GM20000 (cell line): ENCODE results near the gene TGFB2.

Experiments used
- DNase-seq: peaks from one replicate; pipeline ENCODE4 v3.0.0; 2012; ENCODE audit warnings: low spot score
- TF ChIP-seq, protein P1 (sequence below): IDR thresholded peaks from 2 replicates; pipeline ENCODE4 v1.5.1; 2012; ENCODE audit warnings: mild to moderate bottlenecking, control low read depth; ENCODE audit errors: extremely low read depth, missing control alignments

Gene TGFB2

DNA sequence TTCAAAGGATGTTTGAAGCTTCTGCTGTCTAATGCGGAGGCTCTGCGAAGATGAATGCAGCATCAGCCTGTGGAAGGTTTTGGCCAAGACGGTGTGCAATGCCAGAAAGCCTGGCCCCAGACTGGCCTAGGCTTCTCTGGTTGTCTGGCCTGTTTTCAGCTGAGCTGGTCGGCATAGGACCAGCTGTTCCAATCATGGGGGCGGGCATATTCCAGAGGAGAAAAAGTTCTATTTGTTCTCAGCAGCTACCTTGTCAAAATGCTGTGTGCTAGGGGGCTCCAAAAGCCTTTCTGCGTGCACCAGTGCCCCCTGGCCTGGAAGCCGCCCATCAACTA is 57.6 kb downstream of the TGFB2 start:
- TF ChIP-seq, protein P1, sequence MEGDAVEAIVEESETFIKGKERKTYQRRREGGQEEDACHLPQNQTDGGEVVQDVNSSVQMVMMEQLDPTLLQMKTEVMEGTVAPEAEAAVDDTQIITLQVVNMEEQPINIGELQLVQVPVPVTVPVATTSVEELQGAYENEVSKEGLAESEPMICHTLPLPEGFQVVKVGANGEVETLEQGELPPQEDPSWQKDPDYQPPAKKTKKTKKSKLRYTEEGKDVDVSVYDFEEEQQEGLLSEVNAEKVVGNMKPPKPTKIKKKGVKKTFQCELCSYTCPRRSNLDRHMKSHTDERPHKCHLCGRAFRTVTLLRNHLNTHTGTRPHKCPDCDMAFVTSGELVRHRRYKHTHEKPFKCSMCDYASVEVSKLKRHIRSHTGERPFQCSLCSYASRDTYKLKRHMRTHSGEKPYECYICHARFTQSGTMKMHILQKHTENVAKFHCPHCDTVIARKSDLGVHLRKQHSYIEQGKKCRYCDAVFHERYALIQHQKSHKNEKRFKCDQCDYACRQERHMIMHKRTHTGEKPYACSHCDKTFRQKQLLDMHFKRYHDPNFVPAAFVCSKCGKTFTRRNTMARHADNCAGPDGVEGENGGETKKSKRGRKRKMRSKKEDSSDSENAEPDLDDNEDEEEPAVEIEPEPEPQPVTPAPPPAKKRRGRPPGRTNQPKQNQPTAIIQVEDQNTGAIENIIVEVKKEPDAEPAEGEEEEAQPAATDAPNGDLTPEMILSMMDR, result no peak
- DNase-seq, result no peak

DNA sequence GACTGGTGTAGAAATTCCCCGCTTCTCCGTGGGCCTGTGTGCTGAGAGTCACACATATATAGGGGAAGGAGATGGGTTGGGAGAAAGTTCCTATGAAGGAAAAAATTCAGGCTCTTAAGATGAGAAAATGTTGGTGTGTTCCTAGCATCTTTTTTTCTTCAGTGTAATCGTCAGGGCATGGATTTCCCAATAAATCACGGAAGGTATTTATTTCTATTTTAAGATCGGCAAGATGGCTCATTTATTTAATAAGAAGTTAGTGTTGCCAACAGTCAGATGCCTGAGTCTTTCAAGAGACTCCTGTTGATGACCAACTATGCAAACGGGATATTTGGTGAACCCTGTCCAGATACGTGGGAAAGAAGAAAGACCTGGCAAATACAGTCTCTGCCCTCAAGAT is 58.2 kb downstream of the TGFB2 start:
- TF ChIP-seq, protein P1, result no peak
- no peak for DNase-seq

DNA sequence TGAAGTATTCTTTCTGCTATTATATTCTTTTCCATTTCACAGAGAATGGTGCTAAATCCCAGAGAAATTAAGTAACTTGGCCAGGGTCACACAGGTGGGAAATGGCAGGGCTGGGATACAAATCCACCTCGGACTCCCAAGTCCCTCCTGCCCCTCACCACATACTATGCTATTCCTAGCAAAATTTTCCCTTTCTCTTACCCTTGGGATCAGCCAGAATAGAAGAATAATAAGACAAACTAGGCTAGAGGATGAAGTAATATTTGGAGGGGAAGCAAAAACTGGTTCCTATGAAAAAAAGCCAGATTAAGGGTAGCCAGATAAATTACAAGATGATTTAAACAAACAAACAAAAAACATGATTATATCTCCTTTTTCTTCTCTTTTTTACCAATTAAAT is 62.5 kb downstream of the TGFB2 start:
- TF ChIP-seq, protein P1, result no peak
- no peak for DNase-seq

DNA sequence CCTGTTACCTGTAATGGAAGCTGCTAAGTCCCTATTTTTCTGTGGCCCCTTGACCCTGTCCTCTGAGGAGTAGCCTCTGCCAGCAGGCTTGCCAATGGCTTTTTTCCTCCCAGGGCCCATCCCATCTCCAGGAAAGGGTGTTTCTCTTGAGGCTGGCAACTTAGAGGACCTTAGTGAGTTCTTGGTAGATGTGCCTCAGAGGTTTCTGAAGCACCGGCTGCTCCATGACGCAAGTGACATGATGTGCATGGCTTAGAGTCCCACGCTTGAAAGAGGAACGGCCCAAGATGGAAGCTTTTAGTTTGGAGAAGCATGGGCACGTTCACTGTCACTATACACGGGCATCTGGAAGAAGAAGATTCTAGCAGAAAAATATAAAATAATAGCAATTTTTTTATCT is 63.0 kb downstream of the TGFB2 start:
- no peak for DNase-seq
- TF ChIP-seq, protein P1, result no peak

DNA sequence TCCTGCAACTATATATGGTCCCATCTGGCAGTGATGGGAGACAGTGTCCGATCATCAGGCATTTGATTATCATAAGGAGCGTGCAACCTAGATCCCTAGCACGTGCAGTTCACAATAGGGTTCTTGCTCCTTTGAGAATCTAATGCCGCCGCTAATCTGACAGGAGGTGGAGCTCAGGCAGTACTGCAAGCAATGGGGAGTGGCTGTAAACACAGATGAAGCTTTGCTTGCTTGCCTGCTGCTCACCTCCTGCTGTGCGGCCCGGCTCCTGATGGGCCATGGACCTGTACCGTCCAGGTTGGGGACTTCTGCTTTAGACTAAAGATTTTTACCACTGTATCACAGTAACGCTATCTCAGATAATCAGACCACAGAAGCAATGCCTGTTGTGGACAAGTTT is 63.8 kb downstream of the TGFB2 start:
- DNase-seq, result no peak
- TF ChIP-seq, protein P1, result no peak

DNA sequence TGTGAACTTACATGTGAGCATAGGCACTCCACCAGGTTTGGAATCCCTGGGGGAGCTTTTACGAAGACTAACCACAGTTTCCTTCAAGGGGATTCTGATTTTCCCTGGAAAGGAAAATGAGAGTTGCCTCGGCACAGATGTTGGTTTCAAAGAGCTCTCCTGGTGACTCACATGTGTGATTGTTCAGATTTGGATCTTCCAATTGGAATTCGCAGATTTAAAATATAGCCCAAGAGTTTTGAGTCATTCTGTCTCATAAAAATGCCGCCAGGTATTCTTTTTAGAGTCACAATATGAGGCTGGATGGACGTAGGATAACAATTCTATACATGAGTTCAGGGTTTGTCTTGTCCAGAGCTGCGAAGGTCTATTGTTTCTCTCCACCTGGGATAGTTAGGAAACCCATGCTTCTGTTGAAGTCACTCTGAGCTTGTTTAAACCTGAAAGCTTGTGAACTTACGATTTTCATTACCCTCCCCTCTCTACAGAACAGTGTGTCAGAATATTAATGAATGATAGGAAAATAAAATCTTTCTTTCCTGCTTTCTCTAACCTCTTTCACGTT is 64.9 kb downstream of the TGFB2 start:
- TF ChIP-seq, protein P1, result no peak
- no peak for DNase-seq

DNA sequence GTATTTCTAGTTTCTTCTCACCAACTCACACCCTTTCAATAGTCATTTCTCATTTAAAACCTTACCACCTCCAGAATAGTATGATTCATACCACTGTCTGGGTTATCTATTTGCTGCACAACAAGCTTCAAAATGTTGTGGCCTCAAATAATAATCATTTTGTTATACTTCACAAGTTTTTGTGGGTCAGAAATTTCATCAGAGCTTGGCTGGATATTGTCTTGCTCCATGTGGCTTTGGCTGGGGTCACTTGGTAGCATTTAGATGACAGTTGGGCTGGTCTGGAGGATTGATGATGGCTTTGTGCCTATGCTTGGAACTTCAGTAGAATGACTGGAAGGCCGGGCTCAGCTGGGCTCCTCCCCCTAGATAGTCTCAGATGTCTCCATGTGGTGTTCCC is 66.0 kb downstream of the TGFB2 start:
- TF ChIP-seq, protein P1, result no peak
- no peak for DNase-seq
